ENCODE measurements around the gene C16orf74. TPM values are rescaled to one million over a fixed set of nuclear protein-coding genes. Genes with fewer than 3 reads are reported as not detected.

The C16orf74 gene
- total and polyA plus RNA-seq, 2 of the 8 experiments (the other 6 are each of a cell fraction or from before 2014, with no cell fraction given): 7.3 to 9.3 TPM

DNA sequence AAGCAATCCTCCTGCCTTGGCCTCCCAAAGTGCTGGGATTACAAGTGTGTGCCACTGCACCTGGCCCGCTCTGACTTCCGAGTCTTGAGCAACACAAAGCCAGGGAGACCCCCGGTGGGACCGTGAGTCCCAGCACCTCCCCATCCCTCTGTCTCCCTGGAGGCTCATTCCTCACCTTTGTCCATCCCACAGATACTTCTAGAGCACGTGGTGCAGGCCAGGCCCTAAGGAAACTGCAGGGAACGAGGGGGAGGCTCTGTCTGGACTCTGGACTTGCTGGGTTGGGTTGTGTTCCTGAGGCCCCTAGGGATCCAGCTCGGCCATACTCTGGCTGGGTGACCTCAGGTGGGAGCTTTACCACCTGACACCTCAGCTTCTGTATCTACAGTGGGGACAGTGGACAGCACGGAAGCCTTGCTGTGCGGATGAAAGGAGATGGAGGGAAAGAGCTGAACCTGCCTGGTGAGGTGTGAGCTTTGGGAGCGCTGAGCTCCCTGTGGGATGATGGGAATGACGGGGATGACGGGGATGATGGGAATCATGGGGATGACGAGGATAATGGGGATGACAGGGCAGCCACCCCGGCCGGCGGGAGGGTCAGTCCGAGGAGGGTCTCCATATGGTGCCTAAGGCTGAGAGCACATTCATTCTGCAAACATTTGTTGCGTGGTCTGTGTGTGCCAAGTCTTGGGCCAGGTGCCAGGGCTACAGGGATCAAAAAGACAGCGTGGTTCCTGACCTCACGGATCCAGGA is 26.6 kb downstream of the C16orf74 start:
- no peaks in the 10 kb centered on the region for H3K36me3 ChIP-seq (ENCODE audit: control insufficient read depth in 2 of 4, insufficient read depth in 4 of 4, low read length in 3 of 4)
- no peak overlapping the region for H4K5ac ChIP-seq (ENCODE audit: insufficient read length, low read depth, low read length)
- H3K14ac ChIP-seq (ENCODE audit: insufficient read length): no peak overlapping the region
- H3K27ac ChIP-seq (ENCODE audit: low read depth, low read length): no peak overlapping the region
- no peak overlapping the region for H3K56ac ChIP-seq (replicated peaks; ENCODE audit: insufficient read length, low read depth, low read length)
- 0 out of 2 replicates have a peak overlapping the region, but pooled peaks have one; percentile 38 for H4K8ac ChIP-seq (ENCODE audit: extremely low read depth, insufficient read depth, low read length)
- H4K20me1 ChIP-seq (replicated peaks in 1 of 2; ENCODE audit: control insufficient read depth in 1 of 2, insufficient read depth in 2 of 2, low read length in 2 of 2): peaks cover 2 to 7% of the 10 kb centered on the region in 2 experiments
- FAIRE-seq (no peak), DNase-seq (ENCODE audit: low read depth in 1 of 2, low spot score in 2 of 2) (no peak)
- no peaks in the 10 kb centered on the region for H3K23me2 ChIP-seq (ENCODE audit: low read depth, low read length)
- no peak overlapping the region for H2BK20ac ChIP-seq (ENCODE audit: low read length)
- no peaks in the 10 kb centered on the region for H3K79me1 ChIP-seq (ENCODE audit: low read depth, low read length)
- H3K4ac ChIP-seq (replicated peaks; ENCODE audit: insufficient read length, low read depth, low read length): no peak overlapping the region
- no peaks in the 10 kb centered on the region; a peak in 1 of 7 replicates for H3K27me3 ChIP-seq (replicated peaks in 1 of 4; ENCODE audit: control insufficient read depth in 3 of 4, extremely low read depth in 1 of 4, insufficient read depth in 3 of 4, low read length in 3 of 4)
- 92% methylated on average over 19 of the region's 20 CpGs; no CpG with 5 or more reads in 1 of the 2 experiments for WGBS, 2 experiments (ENCODE audit: extremely low coverage in 1 of 2, insufficient coverage in 1 of 2, insufficient read length in 1 of 2, insufficient replicate concordance in 2 of 2, low coverage in 1 of 2, low lambda C conversion rate in 2 of 2, missing lambda C conversion rate in 1 of 2)
- H2BK15ac ChIP-seq (ENCODE audit: low read length): no peak overlapping the region
- H3K9ac ChIP-seq (replicated peaks in 1 of 4; ENCODE audit: extremely low read depth in 1 of 4, low read depth in 3 of 4, low read length in 3 of 4): no peak overlapping the region
- no peak overlapping the region for H2AK5ac ChIP-seq (ENCODE audit: low read depth, low read length)
- H2BK12ac ChIP-seq (ENCODE audit: low read depth, low read length): no peak overlapping the region
- no peak overlapping the region for H2AFZ ChIP-seq (ENCODE audit: low read length)
- no peak overlapping the region for H3K18ac ChIP-seq (ENCODE audit: extremely low read depth, low read length)
- no peak overlapping the region for H3K23ac ChIP-seq (ENCODE audit: insufficient read length)
- H3K79me2 ChIP-seq (ENCODE audit: control insufficient read depth in 1 of 2, insufficient read depth in 2 of 2, low read length in 2 of 2): no peaks in the 10 kb centered on the region
- H3K9me3 ChIP-seq (ENCODE audit: insufficient read depth in 2 of 2, low read depth in 1 of 2, low read length in 1 of 2): no peaks in the 10 kb centered on the region
- TF ChIP-seq RFX5 (IDR thresholded peaks at IDR 0.05; ENCODE audit: borderline replicate concordance, low read depth, low read length): no peak
- no peak overlapping the region for H3K4me2 ChIP-seq (ENCODE audit: insufficient read depth in 1 of 2, low read depth in 2 of 2, low read length in 2 of 2)
- peaks cover 0 to 4% (median 1%) of the 10 kb centered on the region in 4 experiments; a peak in 3 of 7 replicates for H3K4me1 ChIP-seq (replicated peaks in 1 of 4; ENCODE audit: control insufficient read depth in 3 of 4, insufficient read depth in 4 of 4, low read length in 3 of 4)
- ChIA-PET CTCF (ENCODE audit: partially characterized antibody) (interaction anchor here (0.6 to 20.7 kb wide), 7 partner anchors 9 to 262 kb away, joined by 3 to 620 read pairs (median 3); partner anchors contain the start of gene GINS2), POLR2A (ENCODE audit: partially characterized antibody) (interaction anchor here (0.6 to 1.3 kb wide), 4 partner anchors 9 to 42 kb away, joined by 3 read pairs; no protein-coding TSS in a partner anchor)
- no peak overlapping the region for H2BK5ac ChIP-seq (ENCODE audit: low read depth, low read length)
- H4K91ac ChIP-seq (replicated peaks; ENCODE audit: insufficient read length, low read length): no peak overlapping the region
- H3K4me3 ChIP-seq (ENCODE audit: extremely low read depth in 1 of 4, insufficient read depth in 2 of 4, low read depth in 3 of 4, low read length in 4 of 4): no peak overlapping the region
- H2BK120ac ChIP-seq (replicated peaks; ENCODE audit: low read depth, low read length): no peak overlapping the region
